RKO (cell line): ENCODE measurements around the gene HOXD3.

ENCODE experiments used
- DNase-seq: peaks from one replicate; pipeline ENCODE4 v3.0.0-alpha.2; 2016; ENCODE audit warnings: low spot score

HOXD3 gene

DNA sequence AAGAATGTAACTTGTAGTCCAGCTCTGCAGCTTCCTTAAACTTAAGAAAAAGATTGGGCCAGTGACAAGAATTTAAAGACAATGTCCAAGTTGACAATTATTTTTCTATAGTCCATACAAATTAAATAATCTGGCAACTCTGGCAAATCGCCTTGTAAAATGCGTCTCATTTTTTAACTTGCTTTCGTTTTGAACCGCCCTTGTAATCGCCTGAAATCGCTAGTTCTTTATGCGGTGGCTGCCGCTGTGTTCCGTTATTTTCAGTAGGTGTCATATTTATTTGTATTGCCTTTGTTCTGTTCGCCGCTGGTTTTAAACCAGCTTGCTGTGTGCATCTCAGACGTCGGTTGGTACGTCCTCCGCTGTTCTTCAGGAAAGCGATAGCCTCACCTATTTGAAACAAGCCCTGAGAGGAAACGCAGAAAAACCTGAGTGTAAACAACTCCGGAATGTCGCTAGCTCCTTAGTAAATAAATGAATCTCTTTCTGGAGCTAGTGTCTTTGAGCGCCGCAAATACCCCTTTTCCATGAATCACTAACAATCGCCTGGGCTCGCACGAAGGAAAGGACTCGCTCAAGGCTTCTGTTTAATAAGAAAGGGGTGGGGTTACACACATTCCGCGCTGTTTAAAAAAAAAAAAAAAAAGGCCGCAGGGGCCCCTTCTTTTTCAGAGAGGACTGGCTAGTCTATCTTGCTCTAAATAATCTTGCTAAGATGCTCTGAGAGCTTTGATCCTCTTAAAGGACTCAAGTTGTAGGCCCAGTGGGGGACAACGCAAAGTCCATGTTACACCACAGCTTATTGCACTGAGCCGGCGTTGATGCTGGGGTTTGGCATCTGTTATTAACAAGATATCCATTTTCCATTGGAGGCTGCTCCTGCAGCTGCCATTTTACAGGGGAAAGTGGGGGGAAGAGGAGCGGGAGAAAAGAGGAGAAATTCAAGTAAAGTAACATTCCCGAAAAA, 24.6 kb upstream of the HOXD3 start:
- DNase-seq, result no peak

DNA sequence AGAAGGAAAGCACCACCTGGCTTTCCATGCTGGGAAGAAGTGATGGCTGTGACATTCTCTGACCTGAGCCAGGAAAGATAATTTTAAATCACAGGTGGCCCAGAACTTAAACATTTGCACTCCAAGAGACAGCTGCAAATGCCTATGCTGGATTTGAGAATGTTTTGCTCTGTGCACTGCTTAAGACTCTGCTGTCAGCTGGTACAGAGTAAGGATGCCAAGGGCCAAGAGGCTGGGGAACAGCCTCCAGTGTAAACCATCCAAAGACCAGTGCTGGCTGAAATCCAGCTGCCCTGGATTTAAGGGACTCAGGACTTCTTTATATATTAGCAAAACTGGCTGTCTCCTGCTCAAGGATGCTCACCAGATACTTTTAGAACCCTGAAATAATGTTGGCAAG, 23.7 kb upstream of the HOXD3 start:
- DNase-seq, result no peak

DNA sequence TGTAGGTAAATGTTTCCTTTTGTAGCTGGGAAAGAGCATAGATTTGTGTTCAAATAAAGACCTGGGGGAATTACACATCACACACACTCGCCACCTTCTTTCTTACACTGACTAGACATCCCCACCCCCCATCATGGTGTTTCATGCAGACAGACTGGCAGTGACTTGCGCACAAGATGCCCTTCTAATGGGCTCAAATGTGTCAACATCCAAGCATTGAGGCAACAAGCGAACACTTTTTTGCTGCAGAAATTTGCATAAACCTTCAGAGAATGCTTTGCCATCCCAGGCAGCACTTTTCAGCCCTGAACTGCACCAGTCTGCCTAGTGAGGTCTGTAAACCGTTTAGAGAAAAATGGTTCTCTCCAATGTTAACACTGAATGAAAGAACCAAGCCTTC, 23.1 kb upstream of the HOXD3 start:
- DNase-seq, result no peak

GRCh38 chr2:176135035-176135440, 22.1 kb upstream of the HOXD3 start:
- peak; percentile 78 for DNase-seq

DNA sequence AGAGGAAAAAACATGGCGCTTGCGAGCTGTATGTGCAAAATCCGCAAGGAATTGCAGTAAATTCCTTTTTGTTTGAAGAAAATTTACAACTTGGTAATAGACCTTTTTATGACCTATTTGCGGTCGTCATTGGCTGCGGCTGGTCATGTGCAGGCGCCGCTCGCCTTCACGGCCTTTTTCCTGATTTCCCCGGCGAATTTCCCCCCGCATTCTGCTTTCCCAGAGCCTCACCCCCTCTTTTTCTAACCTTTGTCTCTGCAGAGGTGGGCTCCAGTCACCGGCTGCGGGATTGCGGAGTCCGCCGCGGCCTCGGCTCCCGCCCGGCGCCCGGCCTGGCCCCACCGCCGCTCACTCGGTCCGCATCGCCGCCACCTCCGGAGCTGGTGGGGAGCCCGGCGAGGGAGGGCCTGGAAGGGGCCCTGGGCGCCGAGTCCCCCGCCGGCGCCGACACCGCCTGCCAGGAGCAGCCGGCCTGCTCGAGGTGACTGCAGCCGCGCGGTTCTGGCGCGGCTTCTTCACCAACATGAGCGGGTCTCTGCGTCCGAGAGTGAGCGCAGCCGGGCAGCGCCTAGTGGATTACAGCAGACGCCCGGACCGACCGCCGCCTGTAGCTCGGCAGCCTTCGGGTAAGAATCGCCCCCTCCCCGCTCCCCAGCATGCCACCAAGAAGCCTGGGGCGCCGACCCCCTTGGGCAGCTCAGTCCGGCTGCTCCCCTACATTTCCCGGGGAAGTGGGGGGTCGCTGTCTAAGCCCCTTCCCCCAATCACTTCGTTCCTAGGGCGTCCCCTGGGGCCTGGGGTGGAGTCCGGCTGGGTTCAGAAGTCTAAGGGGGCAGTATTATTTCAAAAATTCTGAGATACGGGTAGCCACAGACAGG, 20.5 kb upstream of the HOXD3 start:
- peak; percentile 53 for DNase-seq

DNA sequence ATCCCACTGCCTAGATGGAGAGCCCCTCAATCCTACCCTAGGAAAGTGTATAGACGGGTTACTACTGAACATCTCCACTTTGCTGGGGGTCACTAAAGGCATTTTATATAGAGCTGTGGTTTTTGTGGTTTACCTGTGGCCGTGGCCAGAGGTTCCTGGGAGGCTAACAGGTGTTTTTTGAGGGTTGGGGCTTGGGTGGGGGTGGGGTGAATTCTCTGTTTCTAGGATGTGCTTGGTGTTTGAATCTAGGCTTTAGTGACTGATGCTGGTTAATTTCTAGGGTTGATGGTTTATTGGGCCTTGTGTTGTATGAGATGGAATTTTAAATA, 19.9 kb upstream of the HOXD3 start:
- DNase-seq, result no peak

DNA sequence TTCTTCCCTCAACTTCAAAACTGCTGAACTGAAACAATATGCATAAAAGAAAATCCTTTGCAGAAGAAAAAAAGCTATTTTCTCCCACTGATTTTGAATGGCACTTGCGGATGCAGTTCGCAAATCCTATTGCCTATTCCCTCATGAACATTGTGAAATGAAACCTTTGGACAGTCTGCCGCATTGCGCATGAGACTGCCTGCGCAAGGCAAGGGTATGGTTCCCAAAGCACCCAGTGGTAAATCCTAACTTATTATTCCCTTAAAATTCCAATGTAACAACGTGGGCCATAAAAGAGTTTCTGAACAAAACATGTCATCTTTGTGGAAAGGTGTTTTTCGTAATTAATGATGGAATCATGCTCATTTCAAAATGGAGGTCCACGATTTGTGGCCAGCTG, 19.2 kb upstream of the HOXD3 start:
- DNase-seq, result no peak

DNA sequence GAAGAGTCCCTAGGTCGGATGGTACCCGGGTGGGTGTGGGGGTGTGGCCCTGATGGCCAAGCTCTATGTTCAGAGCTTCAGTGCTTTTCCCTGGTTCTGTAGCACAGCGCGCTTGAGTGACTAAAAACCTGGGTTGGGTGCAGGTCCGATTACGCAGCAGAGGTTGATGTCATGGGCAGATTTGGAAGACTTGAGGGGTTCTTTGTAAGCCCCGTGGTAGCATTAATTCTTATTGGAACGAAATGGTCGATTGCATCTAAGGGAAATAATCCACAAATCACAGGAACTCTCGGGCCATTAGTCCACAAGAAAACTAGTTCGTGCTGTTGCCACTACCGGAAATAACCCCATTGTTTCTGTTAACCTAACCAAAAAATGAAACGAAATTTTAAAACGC, 18.6 kb upstream of the HOXD3 start:
- DNase-seq, result no peak

- DNase-seq, result no peak
Observed at GRCh38 chr2:176138923-176139660, 18.0 kb upstream of the HOXD3 start.

DNA sequence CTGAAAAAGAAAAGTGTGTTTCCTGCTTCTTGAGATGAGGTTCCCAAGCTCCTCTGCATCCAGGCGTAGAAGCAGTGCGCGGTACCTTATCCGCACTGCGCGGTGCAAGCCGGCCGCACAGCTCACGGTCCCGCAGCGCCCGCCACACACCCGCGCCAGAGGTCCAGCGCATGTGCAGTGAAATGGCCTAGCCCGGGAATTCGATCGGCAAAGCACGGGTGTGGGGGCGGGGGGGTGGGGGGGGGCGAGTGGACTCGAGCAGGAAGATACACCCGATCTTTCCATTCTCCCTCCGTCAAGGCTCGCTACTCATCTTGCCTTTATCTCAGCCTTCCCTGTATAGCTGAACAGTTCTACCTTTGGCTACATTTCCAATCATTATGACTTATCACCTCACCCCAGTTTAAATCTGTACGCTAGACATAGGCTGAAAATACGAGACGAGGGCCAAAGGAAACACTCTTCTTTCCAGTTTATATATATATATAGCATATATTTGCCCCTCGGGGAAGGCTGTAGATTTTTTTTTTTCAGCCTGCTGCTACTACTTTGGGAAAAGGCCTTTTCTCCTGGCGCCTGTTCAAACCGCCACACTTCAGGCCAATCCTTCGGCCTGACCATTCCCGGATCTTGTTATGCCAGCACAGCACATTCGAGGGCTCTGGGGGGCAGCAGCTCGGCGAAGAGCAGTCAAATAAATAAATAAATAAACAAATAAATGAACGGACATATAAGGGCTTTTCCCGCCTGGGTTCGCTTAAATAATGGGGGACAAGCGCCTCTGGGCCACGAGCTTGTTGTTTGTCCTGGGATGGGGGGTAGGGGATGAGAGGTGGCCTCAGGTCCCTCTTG, 17.2 kb upstream of the HOXD3 start:
- DNase-seq, result no peak

- DNase-seq, result peak; percentile 53
Observed at GRCh38 chr2:176140513-176141317, 16.4 kb upstream of the HOXD3 start.

- DNase-seq, result no peak
Observed at GRCh38 chr2:176142281-176142680, 14.8 kb upstream of the HOXD3 start.

DNA sequence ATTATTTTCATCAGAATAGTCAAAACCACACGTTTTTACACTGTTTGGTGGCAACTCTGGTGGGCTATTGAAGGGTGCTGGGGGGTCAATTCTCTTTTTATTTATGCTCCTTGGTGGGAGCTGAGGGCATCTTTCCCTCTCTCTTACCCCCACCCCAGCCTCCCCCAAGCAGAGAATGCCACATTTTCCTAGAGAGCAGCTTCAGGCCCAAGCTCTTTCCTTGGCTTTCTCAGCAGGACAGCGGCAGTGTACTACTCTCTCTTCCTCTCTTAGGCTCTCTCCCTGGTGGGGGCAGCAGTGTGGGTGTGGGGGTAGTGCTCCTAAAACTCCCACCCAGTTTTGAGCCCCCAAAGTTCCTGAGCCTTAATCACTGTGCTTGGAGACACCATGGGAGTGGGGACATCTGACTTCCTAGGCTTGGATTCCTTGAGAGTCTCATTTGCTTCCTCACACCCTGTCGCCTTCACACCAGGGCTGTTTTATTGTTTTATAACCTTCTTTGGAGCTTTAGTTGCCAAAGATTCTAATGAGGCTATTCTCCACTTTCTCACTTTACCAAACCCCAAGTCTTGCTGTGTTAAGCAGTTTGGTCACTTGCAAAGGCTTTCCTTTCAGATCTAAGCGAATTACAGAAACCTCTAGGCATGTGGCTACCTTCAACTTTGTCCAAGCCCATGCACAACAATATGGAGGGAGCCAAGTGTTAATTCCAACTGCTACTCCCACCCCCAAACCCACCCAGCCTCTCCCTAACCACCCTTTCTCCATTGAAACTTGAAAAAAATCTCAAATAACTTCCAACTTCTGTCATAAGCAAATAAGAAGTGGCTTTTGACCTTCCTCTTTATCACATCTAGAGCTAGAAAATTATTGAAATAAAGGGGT, 11.8 kb upstream of the HOXD3 start:
- no peak for DNase-seq

GRCh38 chr2:176146101-176146500, 11.0 kb upstream of the HOXD3 start:
- no peak for DNase-seq

- no peak for DNase-seq
Observed at GRCh38 chr2:176146645-176147044, 10.5 kb upstream of the HOXD3 start.

DNA sequence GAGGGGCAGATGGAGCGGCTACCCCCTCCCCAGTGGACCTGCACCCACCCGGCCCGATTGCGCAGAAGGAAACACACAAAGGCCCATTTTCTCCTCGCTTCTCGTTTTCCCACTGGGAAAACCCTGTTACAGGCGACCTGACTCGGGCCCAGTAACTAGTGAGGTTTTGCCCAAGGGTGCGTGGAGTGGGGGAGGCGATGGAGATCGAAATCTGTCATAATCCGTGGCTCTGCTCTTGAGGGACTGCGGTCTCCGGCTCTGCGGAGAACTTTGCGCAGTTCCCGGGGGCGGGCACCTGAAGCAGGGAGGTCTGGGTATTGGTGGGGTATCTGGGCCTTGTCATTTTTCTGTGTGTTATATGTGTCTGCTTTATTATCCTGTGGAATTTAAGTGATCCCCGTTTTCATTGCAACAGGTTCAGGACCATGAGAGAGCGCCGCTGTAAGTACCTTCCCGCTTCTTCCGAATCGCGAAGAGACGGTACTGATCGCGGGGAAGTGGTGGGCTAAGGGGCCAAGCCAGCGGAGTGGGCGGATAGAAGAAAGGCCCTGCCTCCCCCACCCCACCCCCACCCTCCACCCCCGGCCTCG, 9.8 kb upstream of the HOXD3 start:
- DNase-seq, result no peak

DNA sequence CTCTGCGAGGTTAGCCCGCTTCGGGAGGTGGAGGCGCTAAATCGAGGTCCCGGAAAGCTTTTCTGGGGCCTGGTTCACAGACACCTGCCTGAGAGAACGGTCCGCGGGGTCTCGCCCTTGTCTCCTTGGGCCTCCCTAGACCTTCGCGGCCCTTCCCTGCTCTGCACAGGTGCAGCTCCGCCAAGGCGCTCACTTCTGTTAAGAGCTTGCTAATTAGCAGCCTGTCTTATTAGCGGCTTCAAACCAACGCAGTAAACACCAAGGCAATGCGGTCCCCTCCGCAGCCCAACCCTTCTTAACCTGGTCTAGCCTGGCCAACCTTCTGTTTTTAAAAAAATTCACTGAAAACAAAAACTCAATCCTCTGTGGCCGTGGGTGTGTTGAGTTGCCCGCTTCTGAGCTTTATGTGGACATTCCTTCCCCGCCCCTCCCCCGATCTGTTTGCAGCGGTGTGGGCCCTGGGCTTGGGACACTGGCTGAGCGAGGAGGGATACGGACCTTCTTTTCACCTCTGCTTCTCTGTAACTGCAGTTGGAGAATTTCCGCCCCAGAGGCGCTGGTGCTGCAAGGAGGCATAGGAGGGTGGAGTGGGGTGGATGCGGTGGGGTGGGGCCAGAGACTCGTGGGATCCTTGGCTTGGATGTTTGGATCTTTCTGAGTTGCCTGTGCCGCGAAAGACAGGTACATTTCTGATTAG, 9.2 kb upstream of the HOXD3 start:
- no peak for DNase-seq

DNA sequence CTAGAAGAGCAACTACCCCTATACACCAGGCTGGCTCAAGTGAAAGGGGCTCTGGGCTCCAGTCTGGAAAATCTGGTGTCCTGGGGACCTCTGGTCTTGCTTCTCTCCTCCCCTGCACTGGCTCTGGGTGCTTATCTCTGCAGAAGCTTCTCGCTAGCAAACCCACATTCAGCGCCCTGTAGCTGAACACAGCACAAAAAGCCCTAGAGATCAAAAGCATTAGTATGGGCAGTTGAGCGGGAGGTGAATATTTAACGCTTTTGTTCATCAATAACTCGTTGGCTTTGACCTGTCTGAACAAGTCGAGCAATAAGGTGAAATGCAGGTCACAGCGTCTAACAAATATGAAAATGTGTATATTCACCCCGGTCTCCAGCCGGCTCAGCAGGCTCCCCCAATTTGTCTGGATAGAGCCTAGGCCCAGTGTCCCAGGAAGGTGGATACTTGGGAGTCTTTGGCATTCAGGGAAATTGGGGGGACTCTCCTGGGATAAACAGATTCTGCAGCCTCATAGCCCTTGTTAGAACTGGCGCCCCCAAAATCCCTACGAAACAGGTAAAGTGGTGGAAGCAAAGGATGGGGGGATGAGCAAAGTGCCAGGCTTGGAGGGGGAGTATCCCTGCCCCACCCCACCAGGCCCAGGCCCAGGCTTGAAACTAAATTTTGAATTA, 8.2 kb upstream of the HOXD3 start:
- DNase-seq, result no peak
